Thyroid gland (tissue), 4 donors: Measurements from ENCODE around the gene PKP2. TPM values are rescaled to one million over a fixed set of nuclear protein-coding genes. Genes with fewer than 3 reads are reported as not detected.
A peak's percentile ranks its signal among the peaks of the same experiment; 100 is the strongest.

ENCODE experiments used
- DNase-seq, 2 donors: peaks; one replicate each; pipeline ENCODE4 v3.0.0-alpha.2; 2019
- H3K27ac ChIP-seq, 3 donors: fragments of 200-600 bp; sonication (generic); 1 replicate in 2 of 3; 2 replicates in 1 of 3; pipeline ENCODE4 v1.5.1; 2016 to 2019; ENCODE audit warnings: mild to moderate bottlenecking in 1 of 3, moderate library complexity in 1 of 3
- H3K27me3 ChIP-seq: fragments of 200-600 bp; sonication (generic); one replicate; pipeline ENCODE4 v1.5.1; 2019
- H3K36me3 ChIP-seq, 2 donors: fragments of 200-600 bp; sonication (generic); one replicate each; pipeline ENCODE4 v1.5.1; 2016 to 2019
- H3K4me1 ChIP-seq, 2 donors: fragments of 200-600 bp; sonication (generic); one replicate each; pipeline ENCODE4 v1.5.1; 2017 to 2019
- H3K4me3 ChIP-seq, 3 donors: fragments of 200-600 bp; sonication (generic); replicated peaks in 1 of 3; 1 replicate in 2 of 3; 2 replicates in 1 of 3; pipeline ENCODE4 v1.5.1; 2016; ENCODE audit warnings: mild to moderate bottlenecking in 1 of 3
- H3K9me3 ChIP-seq: fragments of 200-600 bp; sonication (generic); one replicate; pipeline ENCODE4 v1.5.1; 2017
- POLR2A ChIP-seq, 2 donors: fragments of 450-650 bp; IDR thresholded peaks; one replicate each; pipeline ENCODE4 v1.6.1; 2017; ENCODE audit warnings: antibody characterized with exemption in 2 of 2, mild to moderate bottlenecking in 2 of 2, moderate library complexity in 1 of 2
- WGBS, 2 donors: methylation state at CpG; one replicate each; pipeline ENCODE4 v1.1.5; 2017; 5-methylcytosine and 5-hydroxymethylcytosine counted together
- intact Hi-C: fragments of 100-400 bp; cut with DNase I; formaldehyde crosslinking; loops from one replicate; pipeline ENCODE4 v1.15.1; 2023
- total RNA-seq, 4 donors: library from RNA; depleted of rRNA; stranded (reverse); fragments of >200 nt; gene quantifications; one replicate each; pipeline ENCODE4 v1.2.3, GENCODE V29; 2016
- TF ChIP-seq, protein P1 (sequence below), 6 experiments: fragments of 200-600 bp in 3 of 6; fragments of 450-650 bp in 3 of 6; sonication (generic) in 3 of 6; IDR thresholded peaks; one replicate each; pipeline ENCODE4 v1.5.1; 2016 to 2019; ENCODE audit warnings: antibody characterized with exemption in 6 of 6, mild to moderate bottlenecking in 2 of 6, inconsistent platforms in 1 of 6, moderate library complexity in 1 of 6

PKP2 gene
- total RNA-seq, 4 donors from 2014 or later = 0.27 to 0.92 (median 0.55) TPM

DNA sequence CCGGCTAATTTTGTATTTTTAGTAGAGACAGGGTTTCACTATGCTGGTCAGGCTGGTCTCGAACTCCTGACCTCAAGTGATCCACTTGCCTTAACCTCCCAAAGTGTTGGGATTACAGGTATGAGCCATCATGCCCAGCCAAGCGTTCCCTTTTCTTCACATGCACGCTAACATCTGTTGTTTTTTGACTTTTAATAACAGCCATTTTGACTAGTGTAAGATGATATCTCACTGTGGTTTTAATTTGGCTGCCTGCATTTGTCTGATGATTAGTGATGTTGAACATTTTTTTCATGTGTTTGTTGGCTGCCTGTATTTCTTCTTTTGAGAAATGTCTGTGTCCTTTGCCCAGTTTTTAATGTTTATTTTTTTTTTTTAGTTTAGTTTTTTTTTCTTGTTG is 130.7 kb downstream of the PKP2 start:
- no peak for TF ChIP-seq POLR2A (IDR thresholded peaks at IDR 0.05)
- TF ChIP-seq, protein P1, sequence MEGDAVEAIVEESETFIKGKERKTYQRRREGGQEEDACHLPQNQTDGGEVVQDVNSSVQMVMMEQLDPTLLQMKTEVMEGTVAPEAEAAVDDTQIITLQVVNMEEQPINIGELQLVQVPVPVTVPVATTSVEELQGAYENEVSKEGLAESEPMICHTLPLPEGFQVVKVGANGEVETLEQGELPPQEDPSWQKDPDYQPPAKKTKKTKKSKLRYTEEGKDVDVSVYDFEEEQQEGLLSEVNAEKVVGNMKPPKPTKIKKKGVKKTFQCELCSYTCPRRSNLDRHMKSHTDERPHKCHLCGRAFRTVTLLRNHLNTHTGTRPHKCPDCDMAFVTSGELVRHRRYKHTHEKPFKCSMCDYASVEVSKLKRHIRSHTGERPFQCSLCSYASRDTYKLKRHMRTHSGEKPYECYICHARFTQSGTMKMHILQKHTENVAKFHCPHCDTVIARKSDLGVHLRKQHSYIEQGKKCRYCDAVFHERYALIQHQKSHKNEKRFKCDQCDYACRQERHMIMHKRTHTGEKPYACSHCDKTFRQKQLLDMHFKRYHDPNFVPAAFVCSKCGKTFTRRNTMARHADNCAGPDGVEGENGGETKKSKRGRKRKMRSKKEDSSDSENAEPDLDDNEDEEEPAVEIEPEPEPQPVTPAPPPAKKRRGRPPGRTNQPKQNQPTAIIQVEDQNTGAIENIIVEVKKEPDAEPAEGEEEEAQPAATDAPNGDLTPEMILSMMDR (IDR thresholded peaks at IDR 0.05) = no peak
- H3K4me3 ChIP-seq = no peak overlapping the region
- no peak overlapping the region for H3K27ac ChIP-seq
- DNase-seq = no peak
- H3K4me1 ChIP-seq = no peaks in the 10 kb centered on the region
- no peaks in the 10 kb centered on the region for H3K36me3 ChIP-seq
- no peaks in the 10 kb centered on the region for H3K27me3 ChIP-seq
- no peaks in the 10 kb centered on the region for H3K9me3 ChIP-seq
- intact Hi-C loops = no loop called here
- WGBS, 2 donors = 62 to 63% methylated on average over 4 of the region's 4 CpGs

DNA sequence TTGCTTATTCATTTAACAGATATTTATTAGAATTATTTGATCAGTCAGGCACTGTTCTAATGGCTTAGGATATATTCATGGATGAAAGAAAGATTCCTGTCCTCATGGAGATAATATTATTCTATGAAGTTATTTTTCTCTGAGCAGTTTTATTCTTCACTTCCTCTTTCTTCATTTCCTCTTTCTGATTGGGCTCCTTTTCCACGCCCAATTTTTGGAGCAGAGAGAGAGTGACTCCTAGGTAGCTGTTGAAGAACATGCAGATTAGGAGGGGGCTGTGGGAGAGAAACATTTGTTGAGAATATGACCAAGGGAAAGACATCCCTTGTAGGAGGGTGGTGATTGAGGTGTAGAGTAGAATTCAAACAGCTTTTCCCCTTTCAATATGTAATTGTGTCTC is 134.9 kb downstream of the PKP2 start:
- Histone ChIP-seq H3K27me3 (no peaks in the 10 kb centered on the region), H3K4me3 (no peak overlapping the region), H3K4me1 (no peaks in the 10 kb centered on the region), H3K36me3 (no peaks in the 10 kb centered on the region), H3K9me3 (no peaks in the 10 kb centered on the region), H3K27ac (no peak overlapping the region)
- intact Hi-C loops = no loop called here
- no peak for TF ChIP-seq POLR2A (IDR thresholded peaks at IDR 0.05)
- TF ChIP-seq, protein P1 (IDR thresholded peaks at IDR 0.05) = no peak
- no peak for DNase-seq
- WGBS, 2 donors = 41 to 52% methylated on average over 1 of the region's 1 CpG

DNA sequence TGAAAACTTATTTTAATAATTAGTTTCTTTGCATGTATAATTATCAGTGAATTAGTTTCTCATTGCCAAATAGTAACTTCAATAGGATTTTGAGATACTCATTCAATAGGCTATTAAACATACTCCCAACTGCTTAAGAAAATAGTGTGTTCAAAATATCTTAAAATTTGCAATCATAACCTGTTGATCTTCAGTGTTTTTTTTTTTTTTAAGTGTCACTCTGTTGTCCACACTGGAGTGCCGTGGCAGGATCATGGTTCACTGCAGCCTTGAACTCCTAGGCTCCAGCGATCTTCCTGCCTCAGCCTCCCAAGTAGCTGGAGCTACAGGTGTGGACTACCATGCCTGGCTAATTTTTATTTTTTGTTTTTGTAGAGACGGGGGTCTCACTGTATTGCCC is 139.4 kb downstream of the PKP2 start:
- Histone ChIP-seq H3K27ac (no peak overlapping the region), H3K36me3 (peaks cover 0 to 4% of the 10 kb centered on the region in 2 donors)
- intact Hi-C loops = loop anchor here (5.0 kb wide), 1 partner anchor 1260 kb away; no protein-coding TSS in a partner anchor

DNA sequence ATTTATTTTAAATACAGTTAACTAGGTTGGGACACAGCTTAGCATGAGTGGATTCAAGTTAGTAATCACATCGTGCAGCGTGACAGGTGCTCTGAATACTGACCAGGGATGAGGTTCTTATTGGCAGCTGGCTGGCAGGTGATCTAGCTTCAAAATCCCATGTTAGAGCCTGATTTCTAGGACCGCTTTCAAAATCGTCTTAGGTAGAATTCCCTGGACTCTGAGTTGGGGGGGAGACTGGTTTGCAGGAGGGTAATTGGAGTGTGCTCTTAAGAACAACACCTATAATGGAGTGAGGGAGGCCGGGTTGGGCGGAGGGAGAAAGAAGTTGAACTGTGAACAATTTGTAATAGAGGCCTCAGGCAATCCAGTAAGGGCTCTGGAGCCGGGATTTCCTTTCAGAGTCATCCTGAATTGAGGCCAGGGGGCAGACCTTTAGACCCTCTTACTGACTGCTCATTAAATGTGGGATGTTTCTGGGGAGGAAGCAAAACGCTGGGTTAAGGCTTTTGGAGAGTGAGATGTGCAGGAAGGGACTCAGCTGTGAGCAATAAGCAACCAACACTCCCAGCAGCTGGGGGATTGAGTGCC is 140.0 kb downstream of the PKP2 start:
- DNase-seq = peak in 1 of 2 donors; percentile 7
- WGBS, 2 donors = 23 to 26% methylated on average over 8 of the region's 8 CpGs
- H3K4me1 ChIP-seq = peaks cover 9 to 12% of the 10 kb centered on the region in 2 donors
- intact Hi-C loops = loop anchor here (5.0 kb wide), 1 partner anchor 1261 kb away; no protein-coding TSS in a partner anchor
- peaks cover 6 to 7% of the 10 kb centered on the region in 2 donors for H3K36me3 ChIP-seq
- H3K4me3 ChIP-seq = peak overlapping the region in 1 of 3 donors; percentile 73
- H3K27me3 ChIP-seq = no peaks in the 10 kb centered on the region
- no peaks in the 10 kb centered on the region for H3K9me3 ChIP-seq
- H3K27ac ChIP-seq = no peak overlapping the region
- no peak for TF ChIP-seq POLR2A (IDR thresholded peaks at IDR 0.05)
- TF ChIP-seq, protein P1 (IDR thresholded peaks at IDR 0.05) = no peak

More for the DNA sequence above, 139.4 kb downstream of the PKP2 start:
- Histone ChIP-seq H3K9me3 (no peaks in the 10 kb centered on the region), H3K27me3 (no peaks in the 10 kb centered on the region), H3K4me3 (no peak overlapping the region), H3K4me1 (peaks cover 9 to 12% of the 10 kb centered on the region in 2 donors)
- 78 to 79% methylated on average over 3 of the region's 3 CpGs for WGBS, 2 donors
- DNase-seq = no peak
- TF ChIP-seq POLR2A (IDR thresholded peaks at IDR 0.05) = no peak
- TF ChIP-seq, protein P1 (IDR thresholded peaks at IDR 0.05) = no peak
